ENCODE data around the gene DTNBP1. TPM values are rescaled to one million over a fixed set of nuclear protein-coding genes. Genes with fewer than 3 reads are reported as not detected.

The DTNBP1 gene
- total RNA-seq, 1 donor from 2014 or later, result 5.6 TPM

DNA sequence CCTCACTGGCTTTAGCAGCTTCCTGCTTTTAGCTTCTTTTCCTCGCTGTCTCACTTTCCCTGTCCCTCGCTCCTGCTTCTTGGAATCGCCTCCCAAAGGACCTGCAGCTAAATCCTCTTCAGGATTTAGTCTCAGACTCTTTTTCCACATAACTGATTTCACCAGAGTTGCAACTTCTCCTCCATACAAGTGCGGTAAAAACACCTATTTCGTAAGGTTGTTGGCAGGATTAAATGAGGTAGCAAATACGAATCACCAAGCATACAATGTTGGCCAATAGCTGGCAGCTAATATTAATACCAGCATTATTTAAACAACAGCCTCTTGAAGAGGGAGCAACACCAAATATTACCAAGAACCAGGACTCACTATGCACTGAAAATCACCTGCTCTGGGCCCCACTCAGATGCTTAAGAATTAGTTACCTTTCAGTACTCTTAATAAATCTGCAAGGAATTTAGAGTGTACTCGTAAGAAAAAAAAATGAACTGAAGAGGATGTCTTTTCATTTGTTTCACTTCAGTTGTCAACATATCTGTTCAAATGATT lies 123.0 kb downstream of the DTNBP1 start:
- Histone ChIP-seq H3K27ac (no peak overlapping the region), H3K36me3 (no peaks in the 10 kb centered on the region), H3K9me3 (no peaks in the 10 kb centered on the region), H3K27me3 (no peaks in the 10 kb centered on the region), H3K4me1 (peaks cover 0 to 3% of the 10 kb centered on the region in 2 donors), H3K4me3 (no peak overlapping the region)
- no peak for TF ChIP-seq CTCF (IDR thresholded peaks at IDR 0.05)
- intact Hi-C loops (cut with DNase I), result no loop called here
- DNase-seq (ENCODE audit: low spot score in 2 of 2), result no peak

GRCh38 chr6:15538766-15539495 lies 123.9 kb downstream of the DTNBP1 start:
- no peak for DNase-seq (ENCODE audit: low spot score in 2 of 2)
- Histone ChIP-seq H3K27ac (no peak overlapping the region), H3K36me3 (no peaks in the 10 kb centered on the region), H3K4me3 (no peak overlapping the region), H3K9me3 (no peaks in the 10 kb centered on the region), H3K27me3 (no peaks in the 10 kb centered on the region), H3K4me1 (no peaks in the 10 kb centered on the region)
- no peak for TF ChIP-seq CTCF (IDR thresholded peaks at IDR 0.05)
- intact Hi-C loops (cut with DNase I), result no loop called here

GRCh38 chr6:15538106-15538505 lies 124.7 kb downstream of the DTNBP1 start:
- Histone ChIP-seq H3K4me3 (no peak overlapping the region), H3K4me1 (no peaks in the 10 kb centered on the region), H3K9me3 (no peaks in the 10 kb centered on the region), H3K27me3 (no peaks in the 10 kb centered on the region), H3K27ac (no peak overlapping the region), H3K36me3 (no peaks in the 10 kb centered on the region)
- TF ChIP-seq CTCF (IDR thresholded peaks at IDR 0.05), result no peak
- intact Hi-C loops (cut with DNase I), result no loop called here
- DNase-seq (ENCODE audit: low spot score in 2 of 2), result no peak

DNA sequence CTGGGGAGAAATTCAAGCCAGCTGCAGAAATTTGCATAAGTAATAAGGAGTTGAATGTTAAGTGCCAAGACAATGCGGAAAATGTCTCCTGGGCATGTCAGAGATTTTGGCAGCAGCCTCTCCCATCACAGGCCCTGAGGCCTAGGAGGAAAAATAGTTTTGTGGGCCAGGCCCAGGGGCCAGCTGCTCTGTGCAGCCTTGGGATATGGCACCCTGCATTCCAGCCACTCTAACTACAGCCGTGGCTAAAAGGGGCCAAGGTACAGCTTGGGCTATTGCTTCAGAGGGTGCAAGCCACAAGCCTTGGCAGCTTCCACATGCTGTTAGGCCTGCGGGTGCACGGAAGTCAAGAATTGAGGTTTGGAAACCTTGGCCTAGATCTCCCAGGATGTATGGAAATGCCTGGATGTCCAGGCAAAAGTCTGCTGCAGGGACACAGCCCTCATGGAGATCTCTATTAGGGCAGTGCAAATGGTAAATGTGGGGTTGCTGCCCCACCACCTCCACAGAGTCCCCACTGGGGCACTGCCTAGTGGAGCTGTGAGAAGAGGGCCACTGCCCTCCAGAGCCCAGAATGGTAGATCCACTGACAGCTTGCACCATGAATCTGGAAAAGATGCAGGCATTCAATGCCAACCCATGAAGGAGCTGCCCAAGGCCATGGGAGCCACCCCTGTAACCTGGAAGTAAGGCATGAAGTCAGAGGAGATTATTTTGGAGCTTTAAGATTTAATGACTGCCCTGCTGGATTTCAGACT lies 126.5 kb downstream of the DTNBP1 start:
- TF ChIP-seq CTCF (IDR thresholded peaks at IDR 0.05), result no peak
- Histone ChIP-seq H3K4me3 (no peak overlapping the region), H3K9me3 (no peaks in the 10 kb centered on the region), H3K27ac (no peak overlapping the region), H3K4me1 (no peaks in the 10 kb centered on the region), H3K27me3 (no peaks in the 10 kb centered on the region), H3K36me3 (peaks cover 0 to 8% of the 10 kb centered on the region in 2 donors)
- intact Hi-C loops (cut with DNase I), result no loop called here
- no peak for DNase-seq (ENCODE audit: low spot score in 2 of 2)

- Histone ChIP-seq H3K4me1 (no peaks in the 10 kb centered on the region), H3K4me3 (no peak overlapping the region), H3K9me3 (no peaks in the 10 kb centered on the region), H3K27ac (no peak overlapping the region), H3K36me3 (peaks cover 0 to 14% of the 10 kb centered on the region in 2 donors), H3K27me3 (no peaks in the 10 kb centered on the region)
- DNase-seq (ENCODE audit: low spot score in 2 of 2), result no peak
- intact Hi-C loops (cut with DNase I), result no loop called here
- no peak for TF ChIP-seq CTCF (IDR thresholded peaks at IDR 0.05)
Measured at GRCh38 chr6:15535495-15536197, 127.2 kb downstream of the DTNBP1 start.

Measured in ascending aorta (tissue), 2 donors.